Measurements from ENCODE around the gene NEK11. TPM values are rescaled to one million over a fixed set of nuclear protein-coding genes. Genes with fewer than 3 reads are reported as not detected.

The NEK11 gene
- polyA plus RNA-seq, 1 donor from 2014 or later, result 6.1 TPM

DNA sequence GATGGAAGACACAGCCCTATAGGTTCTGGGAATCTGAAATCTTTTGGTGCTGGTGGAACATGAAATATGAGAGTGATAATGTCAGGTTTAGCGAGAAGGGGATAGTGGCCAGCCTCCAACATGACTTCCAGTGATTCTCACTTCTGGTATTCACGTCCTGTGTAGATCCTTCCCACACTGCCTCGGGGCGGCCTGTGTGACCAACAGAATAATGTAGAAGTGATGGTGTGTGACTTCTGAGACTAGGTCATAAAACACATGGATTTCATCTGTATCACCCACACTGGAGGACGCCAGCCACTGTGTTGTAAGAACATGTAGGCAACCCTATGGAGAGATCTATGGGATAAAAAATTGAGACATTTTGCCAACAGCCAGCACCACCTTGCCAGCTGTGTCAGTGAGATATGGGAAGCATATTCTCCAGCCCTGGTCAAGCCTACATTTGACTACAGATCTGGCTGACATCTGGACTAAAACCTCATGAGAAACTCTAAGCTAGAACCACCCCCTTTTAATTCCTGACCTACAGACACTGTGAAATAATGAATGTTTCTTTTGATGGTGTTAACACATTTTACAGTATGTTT, 329.4 kb downstream of the NEK11 start:
- Histone ChIP-seq H3K36me3 (ENCODE audit: insufficient read depth, low read length) (no peaks in the 10 kb centered on the region), H2AFZ (ENCODE audit: low read depth, low read length) (no peak overlapping the region), H4K20me1 (ENCODE audit: insufficient read depth) (no peaks in the 10 kb centered on the region), H3K27me3 (ENCODE audit: insufficient read depth, low read depth, low read length) (no peaks in the 10 kb centered on the region), H3K9ac (ENCODE audit: low read length) (no peak overlapping the region), H3K4me2 (ENCODE audit: low read length) (no peak overlapping the region), H3K9me3 (ENCODE audit: low read length) (no peaks in the 10 kb centered on the region), H3K9me2 (ENCODE audit: insufficient read depth, low read length) (no peaks in the 10 kb centered on the region), H3K4me3 (ENCODE audit: low read length) (no peak overlapping the region), H3F3A (ENCODE audit: insufficient read depth, low read length, poor library complexity, severe bottlenecking) (no peaks in the 10 kb centered on the region), H3K27ac (ENCODE audit: low read length) (no peak overlapping the region), H3K79me2 (replicated peaks; ENCODE audit: insufficient read depth, low read length) (no peaks in the 10 kb centered on the region)
- TF ChIP-seq RAD21 (conservative IDR thresholded peaks at IDR 0.05), result no peak
- TF ChIP-seq EZH2 (IDR thresholded peaks at IDR 0.05; ENCODE audit: borderline replicate concordance, insufficient read depth, low read length, poor library complexity, severe bottlenecking), result no peak
- TF ChIP-seq POLR2AphosphoS5 (IDR thresholded peaks at IDR 0.05), result no peak
- TF ChIP-seq, protein P1, sequence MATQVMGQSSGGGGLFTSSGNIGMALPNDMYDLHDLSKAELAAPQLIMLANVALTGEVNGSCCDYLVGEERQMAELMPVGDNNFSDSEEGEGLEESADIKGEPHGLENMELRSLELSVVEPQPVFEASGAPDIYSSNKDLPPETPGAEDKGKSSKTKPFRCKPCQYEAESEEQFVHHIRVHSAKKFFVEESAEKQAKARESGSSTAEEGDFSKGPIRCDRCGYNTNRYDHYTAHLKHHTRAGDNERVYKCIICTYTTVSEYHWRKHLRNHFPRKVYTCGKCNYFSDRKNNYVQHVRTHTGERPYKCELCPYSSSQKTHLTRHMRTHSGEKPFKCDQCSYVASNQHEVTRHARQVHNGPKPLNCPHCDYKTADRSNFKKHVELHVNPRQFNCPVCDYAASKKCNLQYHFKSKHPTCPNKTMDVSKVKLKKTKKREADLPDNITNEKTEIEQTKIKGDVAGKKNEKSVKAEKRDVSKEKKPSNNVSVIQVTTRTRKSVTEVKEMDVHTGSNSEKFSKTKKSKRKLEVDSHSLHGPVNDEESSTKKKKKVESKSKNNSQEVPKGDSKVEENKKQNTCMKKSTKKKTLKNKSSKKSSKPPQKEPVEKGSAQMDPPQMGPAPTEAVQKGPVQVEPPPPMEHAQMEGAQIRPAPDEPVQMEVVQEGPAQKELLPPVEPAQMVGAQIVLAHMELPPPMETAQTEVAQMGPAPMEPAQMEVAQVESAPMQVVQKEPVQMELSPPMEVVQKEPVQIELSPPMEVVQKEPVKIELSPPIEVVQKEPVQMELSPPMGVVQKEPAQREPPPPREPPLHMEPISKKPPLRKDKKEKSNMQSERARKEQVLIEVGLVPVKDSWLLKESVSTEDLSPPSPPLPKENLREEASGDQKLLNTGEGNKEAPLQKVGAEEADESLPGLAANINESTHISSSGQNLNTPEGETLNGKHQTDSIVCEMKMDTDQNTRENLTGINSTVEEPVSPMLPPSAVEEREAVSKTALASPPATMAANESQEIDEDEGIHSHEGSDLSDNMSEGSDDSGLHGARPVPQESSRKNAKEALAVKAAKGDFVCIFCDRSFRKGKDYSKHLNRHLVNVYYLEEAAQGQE (IDR thresholded peaks at IDR 0.05; ENCODE audit: borderline replicate concordance), result no peak

DNA sequence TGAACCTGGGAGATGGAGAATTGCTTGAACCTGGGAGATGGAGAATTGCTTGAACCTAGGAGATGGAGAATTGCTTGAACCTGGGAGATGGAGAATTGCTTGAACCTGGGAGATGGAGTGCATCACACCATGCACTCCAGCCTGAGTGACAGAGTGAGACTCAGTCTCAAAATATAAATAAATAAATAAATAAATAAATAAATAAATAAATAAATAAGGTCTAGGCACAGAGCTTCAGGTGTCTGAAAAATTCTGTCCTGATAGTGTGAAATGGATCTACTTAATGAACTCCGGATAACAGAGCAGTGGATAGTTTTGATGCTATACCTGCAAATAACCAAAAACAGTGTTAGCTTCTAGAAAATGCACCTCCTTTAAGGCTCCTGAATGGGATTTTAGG, 330.6 kb downstream of the NEK11 start:
- no peaks in the 10 kb centered on the region for H3K9me3 ChIP-seq (ENCODE audit: low read length)

More for the DNA sequence above, 330.6 kb downstream of the NEK11 start:
- H3K27me3 ChIP-seq (ENCODE audit: insufficient read depth, low read depth, low read length), result peaks cover 10% of the 10 kb centered on the region
- H3K79me2 ChIP-seq (replicated peaks; ENCODE audit: insufficient read depth, low read length), result no peaks in the 10 kb centered on the region
- no peaks in the 10 kb centered on the region for H3K36me3 ChIP-seq (ENCODE audit: insufficient read depth, low read length)
- H4K20me1 ChIP-seq (ENCODE audit: insufficient read depth), result no peaks in the 10 kb centered on the region
- no peaks in the 10 kb centered on the region for H3K9me2 ChIP-seq (ENCODE audit: insufficient read depth, low read length)
- TF ChIP-seq EP300 (conservative IDR thresholded peaks at IDR 0.05; ENCODE audit: poor library complexity, severe bottlenecking) (no peak), POLR2AphosphoS5 (IDR thresholded peaks at IDR 0.05) (no peak), EZH2 (IDR thresholded peaks at IDR 0.05; ENCODE audit: borderline replicate concordance, insufficient read depth, low read length, poor library complexity, severe bottlenecking) (no peak), RAD21 (conservative IDR thresholded peaks at IDR 0.05) (no peak), SMC3 (conservative IDR thresholded peaks at IDR 0.05; ENCODE audit: poor library complexity) (no peak)
- TF ChIP-seq, protein P2, sequence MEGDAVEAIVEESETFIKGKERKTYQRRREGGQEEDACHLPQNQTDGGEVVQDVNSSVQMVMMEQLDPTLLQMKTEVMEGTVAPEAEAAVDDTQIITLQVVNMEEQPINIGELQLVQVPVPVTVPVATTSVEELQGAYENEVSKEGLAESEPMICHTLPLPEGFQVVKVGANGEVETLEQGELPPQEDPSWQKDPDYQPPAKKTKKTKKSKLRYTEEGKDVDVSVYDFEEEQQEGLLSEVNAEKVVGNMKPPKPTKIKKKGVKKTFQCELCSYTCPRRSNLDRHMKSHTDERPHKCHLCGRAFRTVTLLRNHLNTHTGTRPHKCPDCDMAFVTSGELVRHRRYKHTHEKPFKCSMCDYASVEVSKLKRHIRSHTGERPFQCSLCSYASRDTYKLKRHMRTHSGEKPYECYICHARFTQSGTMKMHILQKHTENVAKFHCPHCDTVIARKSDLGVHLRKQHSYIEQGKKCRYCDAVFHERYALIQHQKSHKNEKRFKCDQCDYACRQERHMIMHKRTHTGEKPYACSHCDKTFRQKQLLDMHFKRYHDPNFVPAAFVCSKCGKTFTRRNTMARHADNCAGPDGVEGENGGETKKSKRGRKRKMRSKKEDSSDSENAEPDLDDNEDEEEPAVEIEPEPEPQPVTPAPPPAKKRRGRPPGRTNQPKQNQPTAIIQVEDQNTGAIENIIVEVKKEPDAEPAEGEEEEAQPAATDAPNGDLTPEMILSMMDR (IDR thresholded peaks at IDR 0.05; ENCODE audit: poor library complexity, severe bottlenecking), result no peak
- no peak overlapping the region for H3K27ac ChIP-seq (ENCODE audit: low read length)
- H3K9ac ChIP-seq (ENCODE audit: low read length), result no peak overlapping the region
- no peak overlapping the region for H3K4me2 ChIP-seq (ENCODE audit: low read length)
- H3F3A ChIP-seq (ENCODE audit: insufficient read depth, low read length, poor library complexity, severe bottlenecking), result no peaks in the 10 kb centered on the region
- H2AFZ ChIP-seq (ENCODE audit: low read depth, low read length), result no peak overlapping the region
- H3K4me3 ChIP-seq (ENCODE audit: low read length), result no peak overlapping the region
